GM23338 (cell line): Measurements from ENCODE around the gene AAGAB. TPM values are rescaled to one million over a fixed set of nuclear protein-coding genes. Genes with fewer than 3 reads are reported as not detected.

ENCODE experiments used
- ATAC-seq: fragments of 200-7000 bp; cut with Tn5 transposase; 3 replicates; pipeline ENCODE4 v1.9.1; 2020
- DNase-seq: peaks from one replicate; pipeline ENCODE4 v3.0.0-alpha.2; 2015; ENCODE audit warnings: low spot score
- H2AFZ ChIP-seq: fragments of 200-600 bp; sonication (generic); 2 replicates; pipeline ENCODE4 v1.8.0; 2016; ENCODE audit warnings: antibody characterized with exemption, mild to moderate bottlenecking, moderate library complexity
- H3F3A ChIP-seq: fragments of 200-600 bp; sonication (generic); replicated peaks from 2 replicates; pipeline ENCODE4 v1.8.0; 2017; ENCODE audit warnings: antibody characterized with exemption, mixed run types, low read depth
- H3K27ac ChIP-seq: fragments of 200-600 bp; sonication (generic); 2 replicates; pipeline ENCODE4 v1.6.1; 2016; ENCODE audit warnings: low read depth
- H3K27me3 ChIP-seq: fragments of 200-600 bp; sonication (generic); 2 replicates; pipeline ENCODE4 v1.8.0; 2016; ENCODE audit warnings: mild to moderate bottlenecking, mixed run types, moderate library complexity; ENCODE audit not compliant: insufficient read depth
- H3K36me3 ChIP-seq: fragments of 200-600 bp; sonication (generic); 2 replicates; pipeline ENCODE4 v1.8.0; 2016; ENCODE audit warnings: mild to moderate bottlenecking; ENCODE audit not compliant: insufficient read depth
- H3K4me1 ChIP-seq: fragments of 200-600 bp; sonication (generic); 2 replicates; pipeline ENCODE4 v1.8.0; 2016; ENCODE audit warnings: mild to moderate bottlenecking, moderate library complexity; ENCODE audit not compliant: insufficient read depth
- H3K4me2 ChIP-seq: fragments of 200-600 bp; sonication (generic); 2 replicates; pipeline ENCODE4 v1.7.1; 2017; ENCODE audit warnings: mixed run types
- H3K4me3 ChIP-seq: fragments of 200-600 bp; sonication (generic); 2 replicates; pipeline ENCODE4 v1.6.1; 2016; ENCODE audit warnings: mixed run types
- H3K79me2 ChIP-seq: fragments of 200-600 bp; sonication (generic); replicated peaks from 2 replicates; pipeline ENCODE4 v1.8.0; 2017; ENCODE audit warnings: mild to moderate bottlenecking; ENCODE audit not compliant: insufficient read depth
- H3K9me2 ChIP-seq: fragments of 200-600 bp; sonication (generic); 2 replicates; pipeline ENCODE4 v1.8.0; 2017; ENCODE audit not compliant: insufficient read depth
- H4K20me1 ChIP-seq: fragments of 200-600 bp; sonication (generic); replicated peaks from 2 replicates; pipeline ENCODE4 v1.8.0; 2017; ENCODE audit warnings: mild to moderate bottlenecking; ENCODE audit not compliant: insufficient read depth
- H3K27ac Mint-ChIP-seq: 2 replicates; pipeline ENCODE4 v1.8.0; 2020; ENCODE audit warnings: inconsistent platforms, mild to moderate bottlenecking, moderate library complexity, mixed read lengths
- H3K27me3 Mint-ChIP-seq: 3 replicates; pipeline ENCODE4 v1.8.0; 2022; ENCODE audit warnings: low read depth, mild to moderate bottlenecking, moderate library complexity, mixed read lengths, inconsistent platforms; ENCODE audit not compliant: insufficient read depth, poor library complexity
- H3K36me3 Mint-ChIP-seq: 3 replicates; pipeline ENCODE4 v1.8.0; 2021; ENCODE audit warnings: low read depth, mild to moderate bottlenecking, inconsistent platforms, moderate library complexity, mixed read lengths
- H3K4me1 Mint-ChIP-seq: 3 replicates; pipeline ENCODE4 v1.8.0; 2020; ENCODE audit warnings: mild to moderate bottlenecking, inconsistent platforms, mixed read lengths
- H3K4me3 Mint-ChIP-seq: 3 replicates; pipeline ENCODE4 v1.8.0; 2021; ENCODE audit warnings: moderate library complexity, mild to moderate bottlenecking, inconsistent platforms, mixed read lengths
- H3K9me3 Mint-ChIP-seq: 3 replicates; pipeline ENCODE4 v1.8.0; 2020; ENCODE audit warnings: moderate library complexity, mild to moderate bottlenecking, inconsistent platforms, mixed read lengths
- CREB1 ChIP-seq: fragments of 250-450 bp; sonication (Bioruptor Pico); IDR thresholded peaks from 2 replicates; pipeline ENCODE4 v1.5.0; 2020; ENCODE audit warnings: low read depth, mild to moderate bottlenecking, moderate library complexity
- EZH2 ChIP-seq: fragments of 200-600 bp; sonication (generic); IDR thresholded peaks from one replicate; pipeline ENCODE4 v1.8.0; 2017; ENCODE audit warnings: antibody characterized with exemption, mild to moderate bottlenecking, low read depth; ENCODE audit not compliant: unreplicated experiment
- EZH2phosphoT487 ChIP-seq: fragments of 200-600 bp; sonication (generic); IDR thresholded peaks from one replicate; pipeline ENCODE4 v1.8.1; 2018; ENCODE audit warnings: antibody characterized with exemption; ENCODE audit not compliant: unreplicated experiment
- JUNB ChIP-seq: IDR thresholded peaks from one replicate; pipeline ENCODE4 v1.6.1; 2016; ENCODE audit warnings: antibody characterized with exemption; ENCODE audit not compliant: unreplicated experiment
- NANOG ChIP-seq: IDR thresholded peaks from 2 replicates; pipeline ENCODE4 v1.6.1; 2016; ENCODE audit warnings: antibody characterized with exemption, borderline replicate concordance
- POLR2AphosphoS5 ChIP-seq: IDR thresholded peaks from 2 replicates; pipeline ENCODE4 v1.6.1; 2016; ENCODE audit warnings: antibody characterized with exemption, low read depth
- STAT1 ChIP-seq: IDR thresholded peaks from one replicate; pipeline ENCODE4 v1.6.1; 2016; ENCODE audit warnings: antibody characterized with exemption; ENCODE audit not compliant: unreplicated experiment
- ZNF331 ChIP-seq: fragments of 250-450 bp; sonication (Bioruptor Pico); IDR thresholded peaks from 2 replicates; pipeline ENCODE4 v1.5.0; 2020; ENCODE audit warnings: low read depth, mild to moderate bottlenecking, moderate library complexity
- polyA plus RNA-seq: library from polyadenylated mRNA; unstranded; fragments of >200 nt; fragmentation: Nextera tagmentation; extraction: Ambion mirVana; gene quantifications from 2 replicates; pipeline ENCODE4 v1.2.1, GENCODE V29; 2016
- total RNA-seq: library from RNA; depleted of rRNA; stranded (reverse); fragments of >200 nt; shearing (Covaris generic); gene quantifications from 2 replicates; pipeline ENCODE4 v1.2.3, GENCODE V29; 2014
- TF ChIP-seq, protein P1 (sequence below): IDR thresholded peaks from one replicate; pipeline ENCODE4 v1.6.1; 2018; ENCODE audit warnings: antibody characterized with exemption; ENCODE audit not compliant: unreplicated experiment
- TF ChIP-seq, protein P2 (sequence below): fragments of 250-450 bp; sonication (Bioruptor Pico); IDR thresholded peaks from 2 replicates; pipeline ENCODE4 v1.5.0; 2020; ENCODE audit warnings: mild to moderate bottlenecking, moderate library complexity
- TF ChIP-seq, protein P3 (sequence below), 2 experiments: fragments of 200-600 bp in 1 of 2; sonication (generic) in 1 of 2; conservative IDR thresholded peaks; 2 replicates each; pipeline versions ENCODE4 v1.5.1 to v1.6.1; 2016 to 2017; ENCODE audit warnings: antibody characterized with exemption in 2 of 2, low read depth in 2 of 2, mild to moderate bottlenecking in 2 of 2, moderate library complexity in 1 of 2
- TF ChIP-seq, protein P4 (sequence below): IDR thresholded peaks from 2 replicates; pipeline ENCODE4 v1.6.1; 2016; ENCODE audit warnings: antibody characterized with exemption

The AAGAB gene
- total and polyA plus RNA-seq, 2 experiments from 2014 or later, result 20.8 to 42.8 TPM

- H3K4me2 ChIP-seq, result no peak overlapping the region
- TF ChIP-seq POLR2AphosphoS5 (no peak), EZH2 (no peak), STAT1 (no peak), ZNF331 (CRISPR knock-in tag) (no peak), JUNB (no peak), EZH2phosphoT487 (no peak), NANOG (no peak), CREB1 (no peak)
- TF ChIP-seq, protein P1, sequence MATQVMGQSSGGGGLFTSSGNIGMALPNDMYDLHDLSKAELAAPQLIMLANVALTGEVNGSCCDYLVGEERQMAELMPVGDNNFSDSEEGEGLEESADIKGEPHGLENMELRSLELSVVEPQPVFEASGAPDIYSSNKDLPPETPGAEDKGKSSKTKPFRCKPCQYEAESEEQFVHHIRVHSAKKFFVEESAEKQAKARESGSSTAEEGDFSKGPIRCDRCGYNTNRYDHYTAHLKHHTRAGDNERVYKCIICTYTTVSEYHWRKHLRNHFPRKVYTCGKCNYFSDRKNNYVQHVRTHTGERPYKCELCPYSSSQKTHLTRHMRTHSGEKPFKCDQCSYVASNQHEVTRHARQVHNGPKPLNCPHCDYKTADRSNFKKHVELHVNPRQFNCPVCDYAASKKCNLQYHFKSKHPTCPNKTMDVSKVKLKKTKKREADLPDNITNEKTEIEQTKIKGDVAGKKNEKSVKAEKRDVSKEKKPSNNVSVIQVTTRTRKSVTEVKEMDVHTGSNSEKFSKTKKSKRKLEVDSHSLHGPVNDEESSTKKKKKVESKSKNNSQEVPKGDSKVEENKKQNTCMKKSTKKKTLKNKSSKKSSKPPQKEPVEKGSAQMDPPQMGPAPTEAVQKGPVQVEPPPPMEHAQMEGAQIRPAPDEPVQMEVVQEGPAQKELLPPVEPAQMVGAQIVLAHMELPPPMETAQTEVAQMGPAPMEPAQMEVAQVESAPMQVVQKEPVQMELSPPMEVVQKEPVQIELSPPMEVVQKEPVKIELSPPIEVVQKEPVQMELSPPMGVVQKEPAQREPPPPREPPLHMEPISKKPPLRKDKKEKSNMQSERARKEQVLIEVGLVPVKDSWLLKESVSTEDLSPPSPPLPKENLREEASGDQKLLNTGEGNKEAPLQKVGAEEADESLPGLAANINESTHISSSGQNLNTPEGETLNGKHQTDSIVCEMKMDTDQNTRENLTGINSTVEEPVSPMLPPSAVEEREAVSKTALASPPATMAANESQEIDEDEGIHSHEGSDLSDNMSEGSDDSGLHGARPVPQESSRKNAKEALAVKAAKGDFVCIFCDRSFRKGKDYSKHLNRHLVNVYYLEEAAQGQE, result no peak
- TF ChIP-seq, protein P2, sequence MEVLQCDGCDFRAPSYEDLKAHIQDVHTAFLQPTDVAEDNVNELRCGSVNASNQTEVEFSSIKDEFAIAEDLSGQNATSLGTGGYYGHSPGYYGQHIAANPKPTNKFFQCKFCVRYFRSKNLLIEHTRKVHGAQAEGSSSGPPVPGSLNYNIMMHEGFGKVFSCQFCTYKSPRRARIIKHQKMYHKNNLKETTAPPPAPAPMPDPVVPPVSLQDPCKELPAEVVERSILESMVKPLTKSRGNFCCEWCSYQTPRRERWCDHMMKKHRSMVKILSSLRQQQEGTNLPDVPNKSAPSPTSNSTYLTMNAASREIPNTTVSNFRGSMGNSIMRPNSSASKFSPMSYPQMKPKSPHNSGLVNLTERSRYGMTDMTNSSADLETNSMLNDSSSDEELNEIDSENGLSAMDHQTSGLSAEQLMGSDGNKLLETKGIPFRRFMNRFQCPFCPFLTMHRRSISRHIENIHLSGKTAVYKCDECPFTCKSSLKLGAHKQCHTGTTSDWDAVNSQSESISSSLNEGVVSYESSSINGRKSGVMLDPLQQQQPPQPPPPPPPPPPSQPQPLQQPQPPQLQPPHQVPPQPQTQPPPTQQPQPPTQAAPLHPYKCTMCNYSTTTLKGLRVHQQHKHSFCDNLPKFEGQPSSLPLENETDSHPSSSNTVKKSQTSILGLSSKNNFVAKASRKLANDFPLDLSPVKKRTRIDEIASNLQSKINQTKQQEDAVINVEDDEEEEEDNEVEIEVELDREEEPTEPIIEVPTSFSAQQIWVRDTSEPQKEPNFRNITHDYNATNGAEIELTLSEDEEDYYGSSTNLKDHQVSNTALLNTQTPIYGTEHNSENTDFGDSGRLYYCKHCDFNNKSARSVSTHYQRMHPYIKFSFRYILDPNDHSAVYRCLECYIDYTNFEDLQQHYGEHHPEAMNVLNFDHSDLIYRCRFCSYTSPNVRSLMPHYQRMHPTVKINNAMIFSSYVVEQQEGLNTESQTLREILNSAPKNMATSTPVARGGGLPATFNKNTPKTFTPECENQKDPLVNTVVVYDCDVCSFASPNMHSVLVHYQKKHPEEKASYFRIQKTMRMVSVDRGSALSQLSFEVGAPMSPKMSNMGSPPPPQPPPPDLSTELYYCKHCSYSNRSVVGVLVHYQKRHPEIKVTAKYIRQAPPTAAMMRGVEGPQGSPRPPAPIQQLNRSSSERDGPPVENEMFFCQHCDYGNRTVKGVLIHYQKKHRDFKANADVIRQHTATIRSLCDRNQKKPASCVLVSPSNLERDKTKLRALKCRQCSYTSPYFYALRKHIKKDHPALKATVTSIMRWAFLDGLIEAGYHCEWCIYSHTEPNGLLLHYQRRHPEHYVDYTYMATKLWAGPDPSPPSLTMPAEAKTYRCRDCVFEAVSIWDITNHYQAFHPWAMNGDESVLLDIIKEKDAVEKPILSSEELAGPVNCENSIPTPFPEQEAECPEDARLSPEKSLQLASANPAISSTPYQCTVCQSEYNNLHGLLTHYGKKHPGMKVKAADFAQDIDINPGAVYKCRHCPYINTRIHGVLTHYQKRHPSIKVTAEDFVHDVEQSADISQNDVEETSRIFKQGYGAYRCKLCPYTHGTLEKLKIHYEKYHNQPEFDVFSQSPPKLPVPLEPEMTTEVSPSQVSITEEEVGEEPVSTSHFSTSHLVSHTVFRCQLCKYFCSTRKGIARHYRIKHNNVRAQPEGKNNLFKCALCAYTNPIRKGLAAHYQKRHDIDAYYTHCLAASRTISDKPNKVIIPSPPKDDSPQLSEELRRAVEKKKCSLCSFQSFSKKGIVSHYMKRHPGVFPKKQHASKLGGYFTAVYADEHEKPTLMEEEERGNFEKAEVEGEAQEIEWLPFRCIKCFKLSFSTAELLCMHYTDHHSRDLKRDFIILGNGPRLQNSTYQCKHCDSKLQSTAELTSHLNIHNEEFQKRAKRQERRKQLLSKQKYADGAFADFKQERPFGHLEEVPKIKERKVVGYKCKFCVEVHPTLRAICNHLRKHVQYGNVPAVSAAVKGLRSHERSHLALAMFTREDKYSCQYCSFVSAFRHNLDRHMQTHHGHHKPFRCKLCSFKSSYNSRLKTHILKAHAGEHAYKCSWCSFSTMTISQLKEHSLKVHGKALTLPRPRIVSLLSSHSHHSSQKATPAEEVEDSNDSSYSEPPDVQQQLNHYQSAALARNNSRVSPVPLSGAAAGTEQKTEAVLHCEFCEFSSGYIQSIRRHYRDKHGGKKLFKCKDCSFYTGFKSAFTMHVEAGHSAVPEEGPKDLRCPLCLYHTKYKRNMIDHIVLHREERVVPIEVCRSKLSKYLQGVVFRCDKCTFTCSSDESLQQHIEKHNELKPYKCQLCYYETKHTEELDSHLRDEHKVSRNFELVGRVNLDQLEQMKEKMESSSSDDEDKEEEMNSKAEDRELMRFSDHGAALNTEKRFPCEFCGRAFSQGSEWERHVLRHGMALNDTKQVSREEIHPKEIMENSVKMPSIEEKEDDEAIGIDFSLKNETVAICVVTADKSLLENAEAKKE, result no peak
- TF ChIP-seq, protein P3, sequence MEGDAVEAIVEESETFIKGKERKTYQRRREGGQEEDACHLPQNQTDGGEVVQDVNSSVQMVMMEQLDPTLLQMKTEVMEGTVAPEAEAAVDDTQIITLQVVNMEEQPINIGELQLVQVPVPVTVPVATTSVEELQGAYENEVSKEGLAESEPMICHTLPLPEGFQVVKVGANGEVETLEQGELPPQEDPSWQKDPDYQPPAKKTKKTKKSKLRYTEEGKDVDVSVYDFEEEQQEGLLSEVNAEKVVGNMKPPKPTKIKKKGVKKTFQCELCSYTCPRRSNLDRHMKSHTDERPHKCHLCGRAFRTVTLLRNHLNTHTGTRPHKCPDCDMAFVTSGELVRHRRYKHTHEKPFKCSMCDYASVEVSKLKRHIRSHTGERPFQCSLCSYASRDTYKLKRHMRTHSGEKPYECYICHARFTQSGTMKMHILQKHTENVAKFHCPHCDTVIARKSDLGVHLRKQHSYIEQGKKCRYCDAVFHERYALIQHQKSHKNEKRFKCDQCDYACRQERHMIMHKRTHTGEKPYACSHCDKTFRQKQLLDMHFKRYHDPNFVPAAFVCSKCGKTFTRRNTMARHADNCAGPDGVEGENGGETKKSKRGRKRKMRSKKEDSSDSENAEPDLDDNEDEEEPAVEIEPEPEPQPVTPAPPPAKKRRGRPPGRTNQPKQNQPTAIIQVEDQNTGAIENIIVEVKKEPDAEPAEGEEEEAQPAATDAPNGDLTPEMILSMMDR (conservative IDR thresholded peaks at IDR 0.05; ENCODE audit: low read depth in 2 of 2), result no peak
- TF ChIP-seq, protein P4, sequence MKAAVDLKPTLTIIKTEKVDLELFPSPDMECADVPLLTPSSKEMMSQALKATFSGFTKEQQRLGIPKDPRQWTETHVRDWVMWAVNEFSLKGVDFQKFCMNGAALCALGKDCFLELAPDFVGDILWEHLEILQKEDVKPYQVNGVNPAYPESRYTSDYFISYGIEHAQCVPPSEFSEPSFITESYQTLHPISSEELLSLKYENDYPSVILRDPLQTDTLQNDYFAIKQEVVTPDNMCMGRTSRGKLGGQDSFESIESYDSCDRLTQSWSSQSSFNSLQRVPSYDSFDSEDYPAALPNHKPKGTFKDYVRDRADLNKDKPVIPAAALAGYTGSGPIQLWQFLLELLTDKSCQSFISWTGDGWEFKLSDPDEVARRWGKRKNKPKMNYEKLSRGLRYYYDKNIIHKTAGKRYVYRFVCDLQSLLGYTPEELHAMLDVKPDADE, result no peak
- no peaks in the 10 kb centered on the region for H4K20me1 ChIP-seq
- peaks cover 17% of the 10 kb centered on the region for H3K36me3 Mint-ChIP-seq
- H3K4me1 Mint-ChIP-seq, result peaks cover 52% of the 10 kb centered on the region
- H3K27ac Mint-ChIP-seq, result no peak overlapping the region
- no peak for DNase-seq
- H3K4me1 ChIP-seq, result peaks cover 7% of the 10 kb centered on the region; the same call in 1 of the 2 replicates
- H3K9me2 ChIP-seq, result no peaks in the 10 kb centered on the region
- ATAC-seq, result no peak
- no peaks in the 10 kb centered on the region for H3K27me3 ChIP-seq
- no peak overlapping the region for H3K4me3 ChIP-seq
- H3K79me2 ChIP-seq, result no peaks in the 10 kb centered on the region
- H3K27ac ChIP-seq, result no peak overlapping the region
- H3F3A ChIP-seq, result no peaks in the 10 kb centered on the region
- no peak overlapping the region for H3K4me3 Mint-ChIP-seq
- H3K36me3 ChIP-seq, result no peaks in the 10 kb centered on the region; the same call in 1 of the 2 replicates
- H3K27me3 Mint-ChIP-seq, result peaks cover 14% of the 10 kb centered on the region
- H2AFZ ChIP-seq, result no peak overlapping the region
- no peaks in the 10 kb centered on the region; the same call in 2 of the 3 replicates for H3K9me3 Mint-ChIP-seq
These were observed 82.3 kb downstream of the AAGAB start for GRCh38 chr15:67172172-67172571.
